ENCODE data around the gene ZNF385D.

ZNF385D gene

GRCh38 chr3:21751886-21752285 is 876 bp upstream of the ZNF385D start:
- DNase-seq (ENCODE audit: insufficient read length, low spot score) (no peak), FAIRE-seq (no peak)
- TF ChIP-seq CTCF (IDR thresholded peaks at IDR 0.05; ENCODE audit: insufficient read depth, missing control alignments): no peak

GRCh38 chr3:21750080-21750696 is 822 bp downstream of the ZNF385D start:
- DNase-seq (ENCODE audit: insufficient read length, low spot score): no peak
- TF ChIP-seq CTCF (IDR thresholded peaks at IDR 0.05; ENCODE audit: insufficient read depth, missing control alignments): no peak
- FAIRE-seq: no peak

- TF ChIP-seq CTCF (IDR thresholded peaks at IDR 0.05; ENCODE audit: insufficient read depth, missing control alignments): no peak
- no peak for DNase-seq (ENCODE audit: insufficient read length, low spot score)
- no peak for FAIRE-seq
Observed at GRCh38 chr3:21747966-21748555, 2.9 kb downstream of the ZNF385D start.

GRCh38 chr3:21747376-21747775 is 3.6 kb downstream of the ZNF385D start:
- FAIRE-seq (no peak), DNase-seq (ENCODE audit: insufficient read length, low spot score) (no peak)
- no peak for TF ChIP-seq CTCF (IDR thresholded peaks at IDR 0.05; ENCODE audit: insufficient read depth, missing control alignments)

- FAIRE-seq: no peak
- TF ChIP-seq CTCF (IDR thresholded peaks at IDR 0.05; ENCODE audit: insufficient read depth, missing control alignments): no peak
Observed at GRCh38 chr3:21745966-21746365, 5.0 kb downstream of the ZNF385D start.

GRCh38 chr3:21744793-21745192 is 6.2 kb downstream of the ZNF385D start:
- no peak for DNase-seq (ENCODE audit: insufficient read length, low spot score)
- no peak for TF ChIP-seq CTCF (IDR thresholded peaks at IDR 0.05; ENCODE audit: insufficient read depth, missing control alignments)
- no peak for FAIRE-seq

More at GRCh38 chr3:21745966-21746365, 5.0 kb downstream of the ZNF385D start:
- DNase-seq (ENCODE audit: insufficient read length, low spot score): no peak

GRCh38 chr3:21738935-21739702 is 11.9 kb downstream of the ZNF385D start:
- FAIRE-seq (no peak), DNase-seq (ENCODE audit: insufficient read length, low spot score) (no peak)
- TF ChIP-seq CTCF (IDR thresholded peaks at IDR 0.05; ENCODE audit: insufficient read depth, missing control alignments): no peak
